ENCODE results near the gene FADS3.
A peak's percentile ranks its signal among the peaks of the same experiment; 100 is the strongest.
"Not testable (repeated sequence)": the region's sequence is repeated elsewhere in the genome, so short reads cannot be mapped to it uniquely, and the experiment has no call there.

The FADS3 gene

DNA sequence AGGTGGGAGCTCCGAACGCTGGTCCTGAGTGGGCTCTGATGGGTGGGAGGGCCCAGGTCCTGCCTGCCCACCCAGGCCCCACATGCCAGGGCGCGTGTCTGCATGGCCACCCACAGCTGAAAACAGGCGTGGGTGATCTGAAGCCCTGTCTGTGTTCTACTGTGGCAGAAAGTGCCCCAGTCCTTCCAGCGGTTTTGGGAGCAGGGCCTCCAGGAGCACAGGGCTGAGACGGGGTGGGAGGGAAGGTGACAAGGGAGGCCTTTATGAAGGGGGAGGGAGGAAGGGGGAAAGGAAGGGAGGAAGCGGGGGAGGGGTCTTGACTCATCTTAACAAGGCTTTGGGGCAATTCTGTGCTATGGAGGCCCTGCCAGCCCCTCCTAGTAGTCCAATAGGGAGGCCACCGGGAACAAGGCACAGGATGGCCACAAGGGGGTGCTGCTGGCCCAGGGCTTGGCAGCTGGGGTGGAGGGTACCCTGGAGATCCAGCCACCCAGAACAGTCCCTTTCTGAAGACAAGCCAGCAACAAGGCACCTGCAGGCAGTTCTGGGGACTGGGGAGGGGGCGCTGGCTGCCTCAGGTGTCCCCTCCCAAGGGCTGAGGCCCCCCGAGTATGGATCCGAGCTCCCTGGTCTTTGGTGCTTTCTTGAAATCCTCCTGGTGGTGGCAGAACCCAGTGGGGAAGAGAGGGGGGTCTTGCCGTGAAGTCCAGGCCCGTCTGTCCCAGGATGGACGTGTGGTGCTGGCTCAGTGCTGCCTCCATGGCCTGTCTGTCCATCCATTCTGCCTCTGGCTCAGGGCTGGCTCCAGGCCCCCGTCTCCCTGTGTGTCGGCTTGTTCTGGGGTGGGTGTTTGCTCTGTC is 6.3 kb upstream of the FADS3 start:
- DNase-seq (ENCODE audit: low read depth) = peak; percentile 39

GRCh38 chr11:61896665-61897386 is 5.5 kb upstream of the FADS3 start:
- DNase-seq (ENCODE audit: low read depth) = no peak

GRCh38 chr11:61895718-61896059 is 4.3 kb upstream of the FADS3 start:
- DNase-seq (ENCODE audit: low read depth) = no peak

- DNase-seq (ENCODE audit: low read depth) = no peak
These were observed 3.8 kb upstream of the FADS3 start for GRCh38 chr11:61895046-61895717.

GRCh38 chr11:61893981-61894380 is 2.6 kb upstream of the FADS3 start:
- DNase-seq (ENCODE audit: low read depth) = no peak

DNA sequence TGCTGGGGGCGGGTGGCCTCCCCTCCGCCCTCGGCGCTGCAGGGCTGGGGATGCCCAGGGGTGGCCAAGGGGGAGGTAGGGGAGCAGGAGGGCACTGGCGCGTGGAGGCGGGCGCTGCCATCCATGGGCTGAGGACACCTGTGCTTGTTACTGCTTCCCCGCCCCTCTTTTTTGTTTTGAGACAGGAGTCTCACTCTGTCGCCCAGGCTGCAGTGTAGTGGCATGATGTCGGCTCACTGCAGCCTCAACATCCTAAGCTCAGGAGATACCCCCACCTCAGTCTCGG is 683 bp upstream of the FADS3 start:
- DNase-seq (ENCODE audit: low read depth) = no peak

- peak; percentile 16 for DNase-seq (ENCODE audit: low read depth)
These were observed 615 bp downstream of the FADS3 start for GRCh38 chr11:61890529-61891330.

GRCh38 chr11:61889831-61890230 is 1.5 kb downstream of the FADS3 start:
- DNase-seq (ENCODE audit: low read depth) = no peak

- DNase-seq (ENCODE audit: low read depth) = no peak
These were observed 2.8 kb downstream of the FADS3 start for GRCh38 chr11:61888590-61888989.

DNA sequence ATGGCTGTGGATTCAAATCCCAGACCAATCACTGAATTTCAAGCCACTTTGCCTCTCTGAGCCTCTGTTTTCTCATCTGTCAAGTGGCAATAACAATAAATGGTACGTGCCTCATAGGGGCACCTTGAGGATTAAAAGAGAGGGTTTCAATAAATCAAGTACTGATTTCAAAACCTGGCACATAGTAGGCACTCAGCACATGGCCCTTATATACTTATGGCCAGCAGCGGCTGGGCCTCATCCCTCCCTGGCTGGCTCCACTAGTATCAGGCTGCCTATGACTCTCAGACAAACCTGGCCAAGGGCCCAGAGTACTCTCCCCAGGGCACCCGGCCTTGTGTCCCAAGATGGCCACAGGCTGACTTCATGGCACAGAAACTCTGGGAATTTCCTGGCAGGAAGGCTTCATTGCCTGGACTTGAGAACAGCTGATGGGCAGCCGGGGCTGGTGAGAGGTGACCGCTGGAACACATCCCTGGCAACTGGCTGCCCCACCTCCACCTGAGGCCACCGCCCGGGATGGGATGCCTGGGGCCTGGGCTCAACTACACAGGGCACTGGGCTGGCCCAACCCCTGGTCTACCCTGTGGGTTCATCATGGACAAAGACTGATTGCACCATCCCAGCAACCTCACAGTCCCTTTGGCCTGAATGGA is 3.4 kb downstream of the FADS3 start:
- no peak for DNase-seq (ENCODE audit: low read depth)

DNA sequence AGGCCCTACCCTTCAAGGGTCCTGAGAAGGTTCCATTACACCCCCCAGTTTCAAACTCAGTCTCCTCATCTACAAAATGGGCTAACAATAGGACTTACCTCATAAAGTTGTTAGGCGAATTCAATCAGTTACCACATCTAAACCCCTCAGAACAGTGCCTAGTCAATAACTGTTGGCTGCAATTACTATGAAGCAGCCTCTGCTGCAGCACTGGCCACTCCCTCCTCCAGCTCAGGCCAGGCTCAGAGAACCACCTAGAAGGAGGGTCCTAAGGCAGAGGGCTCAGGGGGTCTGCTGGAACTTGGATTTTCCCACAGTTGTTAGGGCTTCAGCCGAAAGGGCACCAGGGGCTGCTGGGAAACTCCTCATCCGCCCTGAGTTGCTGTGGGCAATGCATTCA is 4.7 kb downstream of the FADS3 start:
- no peak for DNase-seq (ENCODE audit: low read depth)

- DNase-seq (ENCODE audit: low read depth) = no peak
These were observed 5.4 kb downstream of the FADS3 start for GRCh38 chr11:61885784-61886580.

DNA sequence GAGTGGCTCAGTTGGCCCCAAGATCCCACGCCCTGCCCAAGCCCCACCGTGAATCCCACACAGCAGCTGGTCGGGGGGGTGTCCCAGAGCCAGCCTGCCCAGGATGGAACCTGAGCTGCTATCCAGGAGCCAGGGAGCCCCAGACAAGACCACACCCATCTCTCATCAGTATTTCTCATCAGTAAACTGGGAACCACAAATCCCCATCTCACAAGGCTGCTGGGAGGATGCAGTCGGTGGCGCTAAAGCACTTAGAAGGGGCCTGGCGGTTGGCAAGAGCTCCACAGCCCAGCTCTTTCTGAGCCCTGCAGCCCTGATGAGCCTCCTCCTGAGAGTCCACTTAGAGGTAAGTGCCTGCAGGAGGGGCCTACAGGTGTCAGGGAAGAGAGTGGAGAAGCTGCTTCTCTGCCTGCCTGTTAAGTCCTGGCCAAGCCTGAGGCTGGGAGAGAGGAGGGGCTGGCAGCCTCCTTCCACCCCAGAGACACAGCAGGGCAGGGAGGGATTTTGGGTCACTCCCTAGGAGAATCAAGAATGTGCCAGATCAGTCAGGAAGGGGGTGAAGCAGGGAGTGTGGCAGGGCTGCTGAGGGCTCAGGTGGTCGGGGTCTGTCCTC is 6.1 kb downstream of the FADS3 start:
- no peak for DNase-seq (ENCODE audit: low read depth)

DNA sequence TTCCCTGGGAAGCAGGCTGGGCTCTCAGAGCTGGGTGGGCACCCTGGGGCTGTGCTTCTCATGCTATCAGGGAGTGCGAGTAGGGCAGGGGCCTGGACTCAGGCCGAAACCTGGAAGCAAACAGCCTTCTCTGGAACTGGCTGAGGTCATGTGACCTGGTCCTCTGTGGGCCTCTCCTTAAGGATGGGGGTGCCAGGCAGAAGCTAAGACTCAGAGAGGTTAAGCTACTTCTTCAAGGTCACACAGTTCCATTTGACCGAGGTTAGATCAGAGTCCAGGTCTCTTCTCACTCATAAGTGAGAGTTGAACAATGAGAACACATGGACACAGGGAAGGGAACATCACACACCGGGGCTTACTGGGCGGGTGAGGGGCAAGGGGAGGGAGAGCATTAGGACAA is 7.4 kb downstream of the FADS3 start:
- DNase-seq (ENCODE audit: low read depth) = no peak

DNA sequence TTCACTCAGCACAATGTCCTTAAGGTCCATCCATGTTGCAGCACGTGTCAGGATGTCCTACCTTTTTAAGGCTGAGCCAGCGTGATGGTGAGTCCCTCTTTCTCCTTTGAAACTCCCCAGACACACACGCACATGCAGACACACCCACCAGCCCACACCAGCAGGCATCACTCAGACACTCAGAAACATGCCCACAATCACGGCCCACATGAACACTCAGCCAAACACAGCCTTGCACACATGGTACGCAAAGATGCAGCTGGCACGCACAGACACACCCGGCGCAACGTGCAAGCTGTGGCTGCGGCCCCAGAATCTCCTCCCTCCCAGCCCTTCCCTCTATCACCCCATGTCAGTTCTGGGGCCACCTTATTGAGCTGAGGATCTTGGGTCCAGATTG is 8.0 kb downstream of the FADS3 start:
- DNase-seq (ENCODE audit: low read depth) = no peak

DNA sequence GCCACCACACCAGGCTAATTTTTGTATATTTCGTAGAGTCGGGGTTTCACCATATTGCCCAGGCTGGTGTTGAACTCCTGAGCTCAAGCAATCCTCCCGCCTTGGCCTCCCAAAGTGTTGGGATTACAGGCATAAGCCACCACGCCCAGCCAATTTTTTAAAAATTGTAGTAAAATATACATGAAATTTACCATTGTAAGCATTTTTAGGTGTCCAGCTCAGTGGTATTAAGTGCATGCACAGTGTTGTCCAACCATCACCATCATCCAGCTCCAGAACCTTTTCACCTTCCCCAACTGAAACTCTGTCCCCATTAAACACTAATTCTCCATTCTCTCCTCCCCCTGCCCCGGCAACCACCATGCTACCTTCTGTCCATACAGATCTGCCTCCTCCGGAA is 8.5 kb downstream of the FADS3 start:
- DNase-seq (ENCODE audit: low read depth) = no peak

DNA sequence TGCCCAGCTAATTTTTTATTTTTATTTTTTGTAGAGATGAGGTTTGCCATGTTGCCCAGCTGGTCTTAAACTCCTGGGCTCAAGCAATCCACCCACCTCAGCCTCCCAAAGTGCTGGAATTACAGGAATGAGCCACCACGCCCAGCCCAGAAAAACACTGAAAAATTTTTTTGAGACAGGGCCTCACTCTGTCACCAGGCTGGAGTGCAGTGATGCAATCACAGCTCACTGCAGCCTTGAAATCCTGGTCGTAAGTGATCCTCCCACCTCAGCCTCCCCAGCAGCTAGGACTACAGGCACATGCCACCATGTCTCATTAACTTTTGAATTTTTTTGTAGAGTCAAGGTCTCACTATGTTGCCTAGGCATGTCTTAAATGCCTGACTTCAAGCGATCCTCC is 9.1 kb downstream of the FADS3 start:
- DNase-seq (ENCODE audit: low read depth) = not testable (repeated sequence)

DNA sequence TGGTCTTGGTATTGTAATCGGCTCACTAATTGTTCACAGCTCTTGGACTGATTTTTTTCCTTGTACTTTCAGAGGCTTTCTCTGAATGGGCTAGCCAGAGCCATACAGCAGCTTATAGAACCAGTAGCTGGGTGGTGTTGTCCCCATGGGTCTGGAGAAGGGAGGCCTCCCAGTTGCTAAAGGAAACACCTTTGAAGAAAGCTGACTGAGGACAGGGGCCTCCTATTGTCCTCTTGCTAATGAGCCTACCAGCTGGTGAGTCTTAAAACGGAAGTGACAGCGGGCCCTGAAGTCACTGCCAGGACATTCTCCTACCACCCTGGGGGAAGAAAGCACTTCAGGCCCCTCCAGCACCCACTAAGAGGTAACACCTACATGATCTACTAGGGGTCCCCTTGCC is 9.9 kb downstream of the FADS3 start:
- DNase-seq (ENCODE audit: low read depth) = no peak

DNA sequence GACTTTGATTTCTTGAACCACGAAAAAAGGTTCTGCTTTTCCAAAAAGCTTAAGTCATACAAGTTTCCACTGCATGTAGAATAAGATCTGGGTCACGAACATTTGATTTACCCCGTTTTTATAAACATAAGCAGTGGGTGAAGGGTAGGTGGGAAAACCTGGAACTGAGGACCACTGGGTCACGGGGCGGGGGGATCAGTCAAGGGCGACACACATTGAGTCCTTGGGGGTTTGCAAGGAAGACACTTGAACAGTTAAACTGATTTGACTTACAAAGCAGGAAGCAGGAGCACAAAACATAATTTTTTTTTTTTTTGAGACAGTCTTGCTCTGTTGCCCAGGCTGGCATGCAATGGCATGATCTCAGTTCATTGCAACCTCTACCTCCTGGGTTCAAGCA is 10.9 kb downstream of the FADS3 start:
- DNase-seq (ENCODE audit: low read depth) = no peak

DNA sequence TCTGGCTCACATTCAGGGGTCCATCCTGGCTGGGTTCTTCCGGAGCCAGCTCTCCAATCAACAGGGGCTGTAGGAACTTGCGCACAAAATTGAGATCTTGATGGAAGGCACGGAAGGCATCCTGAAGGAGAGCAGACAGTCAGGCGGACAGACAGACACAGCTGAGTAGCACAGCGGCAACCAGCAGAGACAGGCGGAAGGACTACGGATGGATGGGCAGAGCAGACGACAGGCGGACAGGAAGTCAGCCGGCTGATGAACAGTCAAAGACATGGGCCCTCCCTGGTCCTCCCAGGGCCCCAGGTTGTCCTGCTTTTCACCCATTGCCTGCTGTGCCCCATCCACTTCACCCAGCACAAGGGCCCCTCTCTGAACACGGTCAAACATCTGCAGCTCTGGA is 11.3 kb downstream of the FADS3 start:
- DNase-seq (ENCODE audit: low read depth) = no peak

DNA sequence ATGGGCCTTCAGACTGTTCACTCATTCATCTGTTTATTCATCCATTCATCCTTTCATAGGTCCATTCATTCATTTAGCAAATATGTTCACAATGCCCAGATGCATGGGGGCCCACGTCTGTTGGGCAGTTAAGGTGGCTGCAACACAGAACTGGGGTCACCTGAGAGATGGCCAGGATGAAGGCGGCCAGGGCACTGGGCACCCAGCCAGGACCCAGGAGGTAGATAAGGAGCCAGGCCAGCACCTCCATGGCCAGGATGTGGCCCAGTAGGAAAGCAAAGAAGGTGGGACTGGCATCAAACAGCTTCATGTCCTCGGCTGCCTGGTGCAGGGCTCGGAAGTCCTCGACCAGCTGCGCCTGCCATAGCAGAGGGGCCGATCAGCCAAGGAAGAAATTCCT is 12.2 kb downstream of the FADS3 start:
- DNase-seq (ENCODE audit: low read depth) = no peak

Measured in T-helper 22 cell (primary cell).